Upper lobe of left lung (tissue), 4 donors: ENCODE measurements around the gene GRIK3.

ENCODE experiments used
- POLR2AphosphoS5 ChIP-seq, 2 donors: sonication (generic); formaldehyde crosslinking; IDR thresholded peaks; one replicate each; pipeline ENCODE4 v1.5.1; 2017; ENCODE audit warnings: antibody characterized with exemption in 2 of 2
- TF ChIP-seq, protein P1 (sequence below), 6 experiments: fragments of 450-650 bp in 4 of 6; fragments of 200-600 bp in 2 of 6; sonication (generic) in 2 of 6; IDR thresholded peaks; one replicate each; pipeline ENCODE4 v1.5.1; 2016 to 2019; ENCODE audit warnings: antibody characterized with exemption in 6 of 6

GRCh38 chr1:36872858-36873257 is 161.5 kb downstream of the GRIK3 start:
- TF ChIP-seq, protein P1, sequence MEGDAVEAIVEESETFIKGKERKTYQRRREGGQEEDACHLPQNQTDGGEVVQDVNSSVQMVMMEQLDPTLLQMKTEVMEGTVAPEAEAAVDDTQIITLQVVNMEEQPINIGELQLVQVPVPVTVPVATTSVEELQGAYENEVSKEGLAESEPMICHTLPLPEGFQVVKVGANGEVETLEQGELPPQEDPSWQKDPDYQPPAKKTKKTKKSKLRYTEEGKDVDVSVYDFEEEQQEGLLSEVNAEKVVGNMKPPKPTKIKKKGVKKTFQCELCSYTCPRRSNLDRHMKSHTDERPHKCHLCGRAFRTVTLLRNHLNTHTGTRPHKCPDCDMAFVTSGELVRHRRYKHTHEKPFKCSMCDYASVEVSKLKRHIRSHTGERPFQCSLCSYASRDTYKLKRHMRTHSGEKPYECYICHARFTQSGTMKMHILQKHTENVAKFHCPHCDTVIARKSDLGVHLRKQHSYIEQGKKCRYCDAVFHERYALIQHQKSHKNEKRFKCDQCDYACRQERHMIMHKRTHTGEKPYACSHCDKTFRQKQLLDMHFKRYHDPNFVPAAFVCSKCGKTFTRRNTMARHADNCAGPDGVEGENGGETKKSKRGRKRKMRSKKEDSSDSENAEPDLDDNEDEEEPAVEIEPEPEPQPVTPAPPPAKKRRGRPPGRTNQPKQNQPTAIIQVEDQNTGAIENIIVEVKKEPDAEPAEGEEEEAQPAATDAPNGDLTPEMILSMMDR (IDR thresholded peaks at IDR 0.05): no peak
- TF ChIP-seq POLR2AphosphoS5 (IDR thresholded peaks at IDR 0.05): no peak
